Measurements from ENCODE around the gene MIER3. TPM values are rescaled to one million over a fixed set of nuclear protein-coding genes. Genes with fewer than 3 reads are reported as not detected.
A peak's percentile ranks its signal among the peaks of the same experiment; 100 is the strongest.
"Not testable (repeated sequence)": the region's sequence is repeated elsewhere in the genome, so short reads cannot be mapped to it uniquely, and the experiment has no call there.

MIER3 gene
- total RNA-seq = 10.2 TPM

DNA sequence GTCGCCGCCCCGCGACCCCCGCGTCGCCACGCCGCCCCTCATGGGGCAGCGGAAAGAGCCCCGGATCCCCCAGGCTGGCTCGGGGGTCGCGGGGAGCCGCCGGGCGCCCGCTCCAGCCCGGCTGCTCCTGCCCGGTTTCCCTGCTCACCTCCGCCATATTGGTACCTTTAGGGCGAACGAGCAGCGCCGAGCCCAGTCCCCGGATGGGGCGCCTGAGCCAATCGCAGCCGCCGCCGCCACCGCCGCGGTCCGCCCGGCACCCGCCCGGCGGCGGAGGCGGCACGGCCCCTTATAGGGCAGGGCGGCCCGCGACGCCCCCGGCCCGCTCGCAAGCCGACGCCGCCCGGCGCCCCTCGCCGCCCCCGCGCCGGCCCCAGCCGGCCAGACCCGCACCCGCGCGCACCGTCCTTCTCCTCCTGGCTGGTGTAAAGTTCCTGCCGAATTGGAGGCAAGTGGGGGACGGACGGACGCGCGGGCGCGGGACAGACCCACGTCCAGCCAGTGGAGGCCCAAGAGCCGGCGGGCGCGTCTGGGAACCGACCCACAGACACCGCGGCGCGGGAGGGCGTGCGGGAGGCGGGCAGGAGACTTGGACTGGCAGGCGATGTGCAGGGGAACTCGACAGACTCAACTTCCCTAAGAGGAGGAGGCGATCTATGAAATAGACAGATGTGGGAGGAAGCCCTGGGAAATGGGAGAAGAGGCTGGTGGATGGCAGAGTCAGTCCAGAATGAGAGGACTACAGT lies at the start of gene MIER3:
MIER3 (minus strand) TSS at position 178 of the 746 bp plus-strand sequence; CDS start at position 157, 21 bp downstream.
- peak; percentile 90 for ATAC-seq

DNA sequence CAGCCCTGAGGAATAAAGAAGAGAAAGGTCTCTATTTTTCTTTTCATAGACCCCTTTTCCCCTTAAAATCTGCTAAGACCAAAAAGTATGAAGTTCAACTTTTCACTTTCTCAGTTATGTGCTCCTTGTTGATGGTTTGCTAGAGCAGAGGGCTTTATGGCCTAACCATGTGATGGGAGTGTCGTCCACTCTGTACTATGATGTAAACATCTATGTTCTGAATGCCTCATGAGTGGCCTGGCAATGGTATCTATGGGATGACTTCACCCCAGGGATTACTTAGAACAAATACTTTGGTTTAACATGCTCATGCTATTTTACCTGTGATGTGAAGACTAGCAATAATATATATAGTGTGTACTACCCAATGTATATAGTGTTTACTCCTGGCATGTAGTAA lies 43.7 kb upstream of the MIER3 start:
- peak; percentile 51 for ATAC-seq

GRCh38 chr5:56993241-56993640 lies 41.3 kb upstream of the MIER3 start:
- no peak for ATAC-seq

DNA sequence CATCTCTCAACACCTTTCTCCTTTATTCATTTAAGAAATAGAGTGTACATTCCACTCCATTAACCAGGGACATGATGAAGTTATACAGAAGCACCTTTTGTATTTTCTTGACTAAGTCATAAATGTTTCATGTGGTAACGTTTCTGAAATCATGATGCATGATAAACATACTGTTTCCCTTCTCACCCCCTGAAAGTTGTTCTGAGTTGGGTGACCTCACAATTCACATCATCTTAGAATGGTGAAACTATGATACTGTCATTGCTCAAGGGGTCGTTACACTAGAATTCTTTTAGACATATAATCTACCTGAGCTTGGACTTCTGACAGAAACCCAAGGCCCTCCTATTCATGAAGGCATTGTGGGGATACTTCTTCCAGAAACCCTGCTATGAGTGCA lies 37.8 kb upstream of the MIER3 start:
- ATAC-seq = no peak

DNA sequence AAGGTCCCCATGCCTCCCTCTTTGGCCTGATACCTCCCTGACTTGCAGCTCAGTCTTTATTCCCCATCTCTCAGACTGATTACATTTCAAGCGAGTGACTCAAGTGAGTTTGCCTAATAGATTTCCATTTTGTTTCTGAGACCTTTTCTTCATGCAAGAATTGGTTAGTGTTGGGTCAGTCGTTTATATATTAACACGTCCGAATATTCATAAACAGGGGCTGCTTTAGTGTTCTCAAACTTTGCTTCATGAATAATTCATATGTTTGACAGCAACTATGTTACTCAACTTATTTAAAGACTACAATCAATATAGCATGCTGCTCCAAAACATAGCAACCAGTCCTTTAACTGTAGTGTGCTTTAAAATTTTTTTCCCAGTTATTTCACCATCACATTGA lies 36.6 kb upstream of the MIER3 start:
- ATAC-seq = no peak

- no peak for ATAC-seq
These were observed 35.2 kb upstream of the MIER3 start for GRCh38 chr5:56987171-56987570.

- ATAC-seq = no peak
These were observed 34.7 kb upstream of the MIER3 start for GRCh38 chr5:56986626-56986947.

DNA sequence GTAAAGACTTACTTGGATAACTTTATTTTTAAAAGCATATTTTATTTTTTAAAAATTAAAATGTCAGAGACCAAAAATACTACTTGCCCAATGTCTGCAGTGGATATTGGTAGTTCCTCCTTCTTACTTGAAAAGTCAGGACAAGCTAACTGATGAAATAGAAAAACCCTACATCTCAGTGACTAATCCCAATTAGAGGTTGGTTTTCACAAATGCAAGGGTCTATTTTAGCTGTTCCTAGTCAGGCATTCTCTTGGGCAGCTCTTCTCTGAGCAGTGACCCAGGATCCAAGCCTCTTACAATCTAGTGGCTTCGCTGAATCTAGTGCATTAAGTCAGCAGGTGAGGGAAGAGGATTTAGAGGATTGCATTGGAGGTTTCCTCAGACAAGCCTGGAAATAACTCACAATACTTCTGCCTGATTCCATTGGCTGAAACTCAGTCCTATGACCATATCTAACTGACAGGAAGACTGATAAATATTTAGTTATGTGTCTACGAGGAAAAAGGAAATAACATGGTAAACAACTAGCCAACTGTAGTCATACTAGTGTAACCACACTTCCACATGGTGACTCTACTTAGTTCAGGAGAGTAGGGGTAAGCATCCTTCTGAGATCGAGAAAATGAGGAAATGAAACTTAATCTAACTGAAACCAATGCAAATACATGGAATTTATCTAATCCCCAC lies 34.2 kb upstream of the MIER3 start:
- peak; percentile 39 for ATAC-seq

DNA sequence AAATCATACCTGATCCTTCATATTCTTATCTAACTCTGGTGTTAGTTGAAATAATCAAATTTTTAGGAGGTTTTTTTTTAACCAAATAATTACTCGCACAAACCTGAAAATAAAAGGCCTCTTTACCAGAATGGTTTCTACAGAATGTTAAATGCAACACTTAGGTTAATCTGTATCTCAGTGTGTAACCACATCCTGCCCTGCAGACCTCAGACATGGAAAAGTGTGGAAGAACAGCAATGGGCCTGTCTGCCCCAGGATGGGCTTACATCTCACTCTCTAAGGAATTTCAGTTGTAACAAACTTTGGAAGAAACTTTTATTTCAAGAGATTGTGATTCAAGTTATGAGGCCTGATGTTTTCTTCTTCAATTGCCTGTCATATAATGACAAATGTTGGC lies 32.5 kb upstream of the MIER3 start:
- no peak for ATAC-seq

DNA sequence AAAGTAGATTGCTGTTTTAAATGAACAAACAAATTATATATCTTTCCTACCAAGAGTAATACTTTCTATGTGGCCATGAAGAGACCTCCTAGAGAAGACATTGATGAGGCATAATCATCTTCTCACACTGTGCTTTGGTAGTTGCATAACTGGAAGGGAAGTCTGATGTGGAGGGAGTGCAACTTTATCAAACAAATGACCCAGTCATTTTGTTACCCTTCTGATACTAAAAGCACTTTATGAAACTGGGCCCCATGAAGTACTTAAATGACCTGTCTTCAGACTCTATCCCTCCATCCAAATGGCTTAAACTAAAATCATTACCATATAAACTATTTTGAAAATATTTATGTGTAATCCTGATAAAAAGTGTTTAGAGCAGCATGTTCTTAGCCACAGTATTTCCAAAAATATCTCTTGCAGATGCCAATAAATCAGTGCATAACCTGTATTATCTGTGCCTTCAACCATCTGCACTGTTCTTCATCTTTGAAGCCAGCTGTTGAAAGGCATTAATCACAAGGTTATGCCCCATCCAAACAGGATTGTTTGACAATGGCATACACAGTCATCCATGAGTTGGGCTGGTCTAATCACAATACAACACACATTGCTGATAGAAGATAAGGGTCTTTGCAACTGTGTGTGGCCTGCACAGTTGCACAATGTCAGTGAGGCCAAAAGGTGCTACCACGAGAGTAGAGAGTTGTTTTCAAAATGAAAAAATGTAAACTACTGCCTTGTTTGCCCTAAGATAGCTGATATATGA lies 31.9 kb upstream of the MIER3 start:
- ATAC-seq = no peak

DNA sequence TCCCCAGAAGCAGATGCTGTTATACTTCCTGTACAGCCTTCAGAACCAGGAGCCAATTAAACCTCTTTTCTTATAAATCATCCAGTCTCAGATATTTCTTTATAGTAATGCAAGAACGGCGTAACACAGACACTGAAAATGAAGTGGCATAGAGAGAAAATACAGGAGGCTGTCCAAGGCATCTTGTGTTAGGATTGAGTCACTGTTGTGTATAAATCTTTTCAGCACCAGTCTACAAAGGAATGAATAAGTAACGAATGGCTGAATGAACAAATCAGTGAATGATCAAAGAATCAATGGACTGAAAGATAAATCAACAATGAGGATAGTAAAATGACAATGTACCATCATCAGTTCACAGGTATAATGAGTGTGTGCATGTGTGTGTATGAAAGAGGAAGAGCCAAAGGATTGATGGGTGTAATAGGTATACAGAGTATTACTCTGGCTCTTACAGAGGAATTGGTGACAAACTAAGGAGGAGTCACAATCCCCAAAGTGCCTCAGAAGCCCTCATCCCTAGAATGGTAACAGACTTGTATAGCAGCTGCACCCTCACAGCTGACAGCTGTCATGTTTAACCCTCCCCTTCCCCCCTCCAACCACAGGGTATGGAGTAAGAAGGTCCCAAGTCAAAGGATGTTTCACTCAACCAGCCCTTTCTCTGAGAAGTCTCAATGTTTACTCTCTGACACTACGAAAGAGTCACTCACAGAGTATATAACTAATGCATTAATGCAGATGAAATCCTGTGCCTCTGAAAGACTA lies 29.8 kb upstream of the MIER3 start:
- ATAC-seq = no peak

GRCh38 chr5:56979968-56980367 lies 28.0 kb upstream of the MIER3 start:
- ATAC-seq = no peak

- ATAC-seq = not testable (repeated sequence)
These were observed 27.6 kb upstream of the MIER3 start for GRCh38 chr5:56979526-56979925.

DNA sequence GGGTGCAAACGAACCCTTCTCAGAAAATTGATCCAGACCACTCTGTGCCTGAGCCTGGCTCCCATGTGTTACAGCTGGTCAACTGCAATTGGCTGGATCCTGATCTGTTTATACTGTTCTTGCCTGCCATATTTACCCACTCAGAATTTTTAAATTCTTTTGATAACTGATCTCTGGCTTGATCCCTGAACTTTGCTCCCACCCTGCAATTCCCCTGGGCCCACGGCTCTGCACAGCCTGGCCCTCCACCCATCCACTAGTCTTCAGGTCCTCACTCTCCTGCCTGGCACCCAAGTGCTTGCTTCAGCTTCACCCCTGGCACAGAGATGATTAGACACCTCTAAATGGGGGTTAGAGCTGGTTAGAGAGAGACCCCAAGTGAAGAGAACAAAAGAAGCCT lies 25.9 kb upstream of the MIER3 start:
- ATAC-seq = no peak

DNA sequence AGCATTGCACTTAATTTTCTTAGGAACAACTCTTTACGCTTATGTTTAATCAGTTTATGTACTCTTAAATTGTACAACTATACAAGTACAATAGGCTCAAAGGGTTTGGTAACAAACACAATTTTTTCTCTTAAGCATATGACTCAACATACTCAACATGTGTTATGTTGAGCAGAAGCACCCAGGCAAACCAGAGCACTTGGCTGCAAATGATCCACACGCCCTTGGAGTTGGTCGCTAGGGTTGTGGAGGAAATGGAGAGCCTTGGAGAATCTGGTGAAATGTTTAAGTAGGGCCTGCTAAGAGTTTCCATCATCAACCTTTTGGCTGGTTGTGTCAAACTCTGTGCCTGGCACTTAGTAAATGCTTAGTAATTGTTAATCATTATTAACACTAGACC lies 25.1 kb upstream of the MIER3 start:
- no peak for ATAC-seq

- no peak for ATAC-seq
These were observed 22.3 kb upstream of the MIER3 start for GRCh38 chr5:56974241-56974640.

GRCh38 chr5:56973473-56973872 lies 21.6 kb upstream of the MIER3 start:
- no peak for ATAC-seq

GRCh38 chr5:56971275-56971674 lies 19.4 kb upstream of the MIER3 start:
- ATAC-seq = no peak

DNA sequence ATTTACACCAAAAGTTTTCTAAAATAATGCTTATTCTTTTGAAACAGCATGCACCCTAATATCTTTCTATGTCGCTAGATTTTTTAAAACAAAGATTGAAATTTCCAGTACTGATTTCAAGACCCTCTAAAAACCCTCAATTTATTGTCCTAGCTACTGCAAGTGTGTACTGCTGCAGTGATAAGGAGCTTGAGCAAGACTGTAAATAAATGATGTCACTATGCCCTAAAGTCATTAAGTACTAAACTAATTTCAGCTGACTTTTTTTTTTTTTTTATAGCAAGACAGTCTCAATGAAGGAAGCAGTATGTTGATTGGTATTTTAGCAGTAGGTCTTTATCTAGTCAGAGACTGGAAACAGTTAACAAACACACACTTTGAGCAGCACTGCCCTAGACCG lies 12.2 kb upstream of the MIER3 start:
- no peak for ATAC-seq

DNA sequence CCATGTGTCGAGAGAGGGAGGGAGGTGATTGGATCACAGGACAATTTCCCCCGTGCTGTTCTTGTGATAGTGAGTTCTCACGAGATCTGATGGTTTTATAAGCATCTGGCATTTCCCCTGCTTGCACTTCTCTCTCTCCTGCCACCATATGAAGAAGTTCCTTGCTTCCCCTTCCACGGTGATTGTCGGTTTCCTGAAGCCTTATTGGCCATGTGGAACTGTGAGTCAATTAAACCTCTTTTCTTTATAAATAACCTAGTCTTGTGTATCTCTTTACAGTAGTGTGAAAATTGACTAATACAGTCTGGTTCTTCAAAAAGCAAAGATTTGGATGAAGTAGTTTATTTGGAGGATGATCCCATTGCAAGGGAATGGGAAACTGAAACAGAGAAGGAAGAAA lies 11.3 kb upstream of the MIER3 start:
- no peak for ATAC-seq

GRCh38 chr5:56962286-56962685 lies 10.4 kb upstream of the MIER3 start:
- ATAC-seq = no peak

DNA sequence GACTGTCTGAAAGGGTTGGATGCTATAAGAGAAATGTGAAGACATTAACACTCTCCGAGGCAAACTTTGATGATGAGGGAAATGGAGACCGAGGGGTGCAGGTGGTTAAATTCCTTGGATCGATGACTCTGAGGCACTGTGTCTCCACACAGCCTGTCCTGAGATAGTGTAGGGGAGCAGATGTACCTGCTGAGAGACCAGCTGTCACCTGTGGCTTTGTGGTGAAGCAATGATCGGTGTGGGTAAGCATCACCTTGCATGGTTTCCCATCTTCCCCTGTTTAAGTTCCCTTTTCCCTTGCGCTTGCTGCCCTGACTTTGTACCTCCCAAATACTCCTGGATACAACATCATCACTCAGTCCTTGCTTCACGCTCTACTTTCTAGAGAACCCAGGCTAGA lies 9.8 kb upstream of the MIER3 start:
- ATAC-seq = no peak

DNA sequence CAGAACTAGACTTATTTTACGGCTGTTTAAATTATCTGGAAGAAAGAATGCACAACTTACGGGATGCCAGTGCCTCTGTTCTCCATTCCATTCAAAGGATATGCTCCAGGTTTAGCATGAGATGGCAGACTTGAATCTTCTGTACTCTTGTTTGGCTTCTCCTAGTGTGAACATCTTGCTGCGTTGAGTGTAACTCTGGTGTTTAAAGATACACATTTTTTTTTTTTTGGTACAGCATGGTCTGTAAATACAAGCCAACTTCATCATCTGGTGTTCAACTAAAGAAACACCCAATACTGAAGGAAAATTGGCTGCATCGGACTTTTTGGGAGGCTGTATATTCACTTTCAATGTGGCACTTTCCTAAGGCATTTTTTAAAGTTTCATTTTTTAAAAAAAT lies 7.4 kb upstream of the MIER3 start:
- ATAC-seq = no peak
